ENCODE data around the gene RIC3.

RIC3 gene, protein sequence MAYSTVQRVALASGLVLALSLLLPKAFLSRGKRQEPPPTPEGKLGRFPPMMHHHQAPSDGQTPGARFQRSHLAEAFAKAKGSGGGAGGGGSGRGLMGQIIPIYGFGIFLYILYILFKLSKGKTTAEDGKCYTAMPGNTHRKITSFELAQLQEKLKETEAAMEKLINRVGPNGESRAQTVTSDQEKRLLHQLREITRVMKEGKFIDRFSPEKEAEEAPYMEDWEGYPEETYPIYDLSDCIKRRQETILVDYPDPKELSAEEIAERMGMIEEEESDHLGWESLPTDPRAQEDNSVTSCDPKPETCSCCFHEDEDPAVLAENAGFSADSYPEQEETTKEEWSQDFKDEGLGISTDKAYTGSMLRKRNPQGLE

DNA sequence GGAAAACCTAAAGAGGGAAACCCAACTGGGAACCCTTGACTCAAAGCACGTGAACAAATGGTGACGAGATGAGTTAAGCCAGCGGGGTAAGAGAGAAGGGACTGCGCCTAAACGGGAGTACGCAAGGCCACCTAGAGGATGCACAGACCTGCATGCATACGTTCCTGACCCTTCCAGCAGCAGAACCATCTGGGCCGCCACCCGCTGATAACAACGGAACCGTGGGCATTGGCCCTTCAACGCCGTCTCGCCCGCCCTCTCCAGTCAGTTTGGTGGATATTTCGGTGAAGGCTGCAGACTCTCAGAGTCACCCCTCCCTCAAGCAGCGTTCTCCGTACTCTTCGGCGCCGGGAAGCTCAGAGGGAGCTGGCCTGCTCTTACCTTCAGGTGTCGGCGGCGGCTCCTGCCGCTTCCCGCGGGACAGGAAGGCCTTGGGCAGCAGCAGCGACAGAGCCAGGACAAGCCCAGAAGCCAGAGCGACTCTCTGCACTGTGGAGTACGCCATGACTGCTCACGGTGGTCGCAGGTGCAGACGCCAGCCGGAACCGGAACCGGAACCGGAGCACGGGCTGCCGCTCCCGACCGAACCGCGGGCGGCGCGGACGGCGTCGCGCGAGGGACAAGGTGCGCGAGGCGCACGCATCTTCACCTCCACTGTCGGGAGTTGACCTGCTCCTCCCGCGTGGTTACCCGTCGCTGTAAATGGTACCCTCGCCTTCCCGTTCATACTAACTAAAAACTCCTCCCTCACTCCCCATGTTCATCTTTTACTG is at the start of gene RIC3:
RIC3 (minus strand) TSS at position 541 of the 773 bp plus-strand sequence; CDS start at position 505, 36 bp downstream.
- Histone ChIP-seq H3K4me1 (ENCODE audit: low read depth, poor library complexity, severe bottlenecking) (no peaks in the 10 kb centered on the region), H3K79me2 (ENCODE audit: insufficient read depth, low read depth) (no peaks in the 10 kb centered on the region), H3K36me3 (ENCODE audit: insufficient read depth) (no peaks in the 10 kb centered on the region), H3K4me2 (peak within 1 kb of the TSS; percentile 36; the same call in 1 of the 2 replicates), H2AFZ (ENCODE audit: low read depth) (peak within 1 kb of the TSS; percentile 71), H4K20me1 (ENCODE audit: insufficient read depth) (no peaks in the 10 kb centered on the region), H3K9ac (no peak within 1 kb of the TSS), H3K4me3 (IDR thresholded peaks at IDR 0.05; ENCODE audit: insufficient read depth, low read depth, low read length) (no peak within 1 kb of the TSS), H3K27ac (no peak within 1 kb of the TSS), H3K27me3 (ENCODE audit: insufficient read depth, low read depth) (no peaks in the 10 kb centered on the region)
- TF ChIP-seq, protein P1, sequence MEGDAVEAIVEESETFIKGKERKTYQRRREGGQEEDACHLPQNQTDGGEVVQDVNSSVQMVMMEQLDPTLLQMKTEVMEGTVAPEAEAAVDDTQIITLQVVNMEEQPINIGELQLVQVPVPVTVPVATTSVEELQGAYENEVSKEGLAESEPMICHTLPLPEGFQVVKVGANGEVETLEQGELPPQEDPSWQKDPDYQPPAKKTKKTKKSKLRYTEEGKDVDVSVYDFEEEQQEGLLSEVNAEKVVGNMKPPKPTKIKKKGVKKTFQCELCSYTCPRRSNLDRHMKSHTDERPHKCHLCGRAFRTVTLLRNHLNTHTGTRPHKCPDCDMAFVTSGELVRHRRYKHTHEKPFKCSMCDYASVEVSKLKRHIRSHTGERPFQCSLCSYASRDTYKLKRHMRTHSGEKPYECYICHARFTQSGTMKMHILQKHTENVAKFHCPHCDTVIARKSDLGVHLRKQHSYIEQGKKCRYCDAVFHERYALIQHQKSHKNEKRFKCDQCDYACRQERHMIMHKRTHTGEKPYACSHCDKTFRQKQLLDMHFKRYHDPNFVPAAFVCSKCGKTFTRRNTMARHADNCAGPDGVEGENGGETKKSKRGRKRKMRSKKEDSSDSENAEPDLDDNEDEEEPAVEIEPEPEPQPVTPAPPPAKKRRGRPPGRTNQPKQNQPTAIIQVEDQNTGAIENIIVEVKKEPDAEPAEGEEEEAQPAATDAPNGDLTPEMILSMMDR (conservative IDR thresholded peaks at IDR 0.05; ENCODE audit: low read depth, low read length) = no peak

DNA sequence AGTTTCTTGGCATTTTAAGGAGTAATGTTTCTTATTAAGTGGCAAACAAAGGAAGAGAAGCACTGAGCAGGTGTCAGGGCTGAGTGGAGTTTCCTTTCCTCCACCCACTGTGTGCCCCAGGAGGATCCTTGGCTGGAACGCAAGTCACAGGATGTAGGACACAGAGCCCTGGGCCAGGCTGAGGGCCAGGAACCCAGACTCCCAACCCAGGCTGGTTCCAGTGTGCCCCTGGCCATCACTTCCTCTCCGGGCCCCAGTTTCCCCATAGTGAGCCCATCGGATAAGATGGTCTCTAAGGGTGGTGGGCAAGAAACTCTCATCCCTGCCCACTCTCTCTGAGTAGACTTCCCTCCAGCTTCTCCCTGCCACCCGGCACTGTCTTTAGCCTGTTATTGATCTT is 49.6 kb upstream of the RIC3 start:
- Histone ChIP-seq H3K36me3 (ENCODE audit: insufficient read depth) (no peaks in the 10 kb centered on the region), H3K79me2 (ENCODE audit: insufficient read depth, low read depth) (no peaks in the 10 kb centered on the region), H3K4me3 (IDR thresholded peaks at IDR 0.05; ENCODE audit: insufficient read depth, low read depth, low read length) (no peak overlapping the region), H4K20me1 (ENCODE audit: insufficient read depth) (no peaks in the 10 kb centered on the region), H3K27ac (no peak overlapping the region), H3K4me1 (ENCODE audit: low read depth, poor library complexity, severe bottlenecking) (peaks cover 15% of the 10 kb centered on the region), H3K9ac (no peak overlapping the region), H3K4me2 (no peak overlapping the region), H3K27me3 (ENCODE audit: insufficient read depth, low read depth) (no peaks in the 10 kb centered on the region; the same call in 1 of the 2 replicates), H2AFZ (ENCODE audit: low read depth) (no peak overlapping the region)
- TF ChIP-seq, protein P1 (conservative IDR thresholded peaks at IDR 0.05; ENCODE audit: low read depth, low read length) = no peak

DNA sequence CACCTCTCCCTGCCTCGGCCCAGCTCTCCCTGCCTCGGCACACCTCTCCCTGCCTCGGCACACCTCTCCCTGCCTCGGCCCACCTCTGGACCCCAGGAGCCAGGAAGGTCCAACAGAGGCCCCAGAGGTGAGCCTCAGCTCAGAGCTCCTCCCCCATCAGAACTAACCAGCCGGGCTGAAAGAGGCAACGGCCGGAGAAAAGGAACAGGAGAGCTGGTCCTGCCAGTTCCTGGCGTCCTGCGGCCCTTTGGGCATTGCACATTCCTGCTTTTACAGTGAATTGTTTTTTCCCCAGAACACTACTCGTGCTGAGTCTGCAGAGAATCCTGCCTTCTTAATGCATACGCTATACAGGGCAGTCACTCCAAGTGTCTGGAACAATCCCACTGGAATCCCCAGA is 49.1 kb upstream of the RIC3 start:
- H3K36me3 ChIP-seq (ENCODE audit: insufficient read depth) = no peaks in the 10 kb centered on the region
- no peak overlapping the region for H3K4me3 ChIP-seq (IDR thresholded peaks at IDR 0.05; ENCODE audit: insufficient read depth, low read depth, low read length)
- no peaks in the 10 kb centered on the region for H3K79me2 ChIP-seq (ENCODE audit: insufficient read depth, low read depth)
- no peaks in the 10 kb centered on the region; the same call in 1 of the 2 replicates for H3K27me3 ChIP-seq (ENCODE audit: insufficient read depth, low read depth)
- H4K20me1 ChIP-seq (ENCODE audit: insufficient read depth) = no peaks in the 10 kb centered on the region
- no peak overlapping the region for H3K4me2 ChIP-seq
- no peak overlapping the region for H3K27ac ChIP-seq
- TF ChIP-seq, protein P1 (conservative IDR thresholded peaks at IDR 0.05; ENCODE audit: low read depth, low read length) = no peak
- no peak overlapping the region for H3K9ac ChIP-seq
- peaks cover 10% of the 10 kb centered on the region for H3K4me1 ChIP-seq (ENCODE audit: low read depth, poor library complexity, severe bottlenecking)
- H2AFZ ChIP-seq (ENCODE audit: low read depth) = no peak overlapping the region

DNA sequence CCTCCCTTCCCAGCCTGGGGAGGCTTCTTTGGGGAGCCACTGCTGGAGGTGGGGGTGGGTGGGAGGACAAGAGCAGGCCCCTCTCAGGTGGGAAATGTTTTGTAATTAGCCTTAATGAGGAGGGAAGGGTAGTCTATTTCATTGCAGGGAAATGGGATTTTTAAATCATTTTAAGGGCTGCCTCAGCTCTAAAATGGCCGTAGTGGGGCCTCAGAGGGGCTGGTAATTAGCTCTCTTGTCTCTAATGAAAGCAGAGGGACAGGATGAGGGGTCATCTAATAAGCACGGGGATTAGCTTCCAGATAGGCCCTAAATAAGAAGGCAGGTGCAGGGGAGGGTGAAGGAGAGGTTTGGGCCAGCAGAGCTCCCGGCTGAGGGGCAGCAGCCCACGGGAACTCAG is 48.3 kb upstream of the RIC3 start:
- Histone ChIP-seq H3K9ac (no peak overlapping the region), H3K4me1 (ENCODE audit: low read depth, poor library complexity, severe bottlenecking) (peaks cover 5% of the 10 kb centered on the region), H3K4me2 (no peak overlapping the region), H2AFZ (ENCODE audit: low read depth) (no peak overlapping the region), H3K27me3 (ENCODE audit: insufficient read depth, low read depth) (no peaks in the 10 kb centered on the region; the same call in 1 of the 2 replicates), H3K79me2 (ENCODE audit: insufficient read depth, low read depth) (no peaks in the 10 kb centered on the region), H3K27ac (no peak overlapping the region), H4K20me1 (ENCODE audit: insufficient read depth) (no peaks in the 10 kb centered on the region), H3K36me3 (ENCODE audit: insufficient read depth) (no peaks in the 10 kb centered on the region), H3K4me3 (IDR thresholded peaks at IDR 0.05; ENCODE audit: insufficient read depth, low read depth, low read length) (no peak overlapping the region)
- TF ChIP-seq, protein P1 (conservative IDR thresholded peaks at IDR 0.05; ENCODE audit: low read depth, low read length) = no peak

All from KMS-11 (cell line).